Measurements from ENCODE around the gene HLA-DQA1. TPM values are rescaled to one million over a fixed set of nuclear protein-coding genes. Genes with fewer than 3 reads are reported as not detected.
"Not testable (repeated sequence)": the region's sequence is repeated elsewhere in the genome, so short reads cannot be mapped to it uniquely, and the experiment has no call there.

HLA-DQA1 gene
- 10 to 100 TPM; 27.0 to 46.2 TPM for total RNA-seq
- 10 to 100 TPM in 1 of 2 donors, 1 to 10 TPM in 1; 9.3 to 38.4 TPM for polyA plus RNA-seq
- long read RNA-seq, donor 1, transcript HLA-DQA1-201 (5 exons, 1,591 nt): major isoform, 10 of 11 reads
- long read RNA-seq, donor 1, partial matches to known transcripts: 0 of 11 reads
- long read RNA-seq, donor 1, other reads (novel, unspliced or antisense): 1 of 11 reads
- long read RNA-seq, donor 2, partial matches to known transcripts: 0 of 4 reads
- long read RNA-seq, donor 2, other reads (novel, unspliced or antisense): 2 of 4 reads

GRCh38 chr6:32637219-32637880 lies at the start of gene HLA-DQA1:
Gene HLA-DQA1 (plus strand): TSS chr6:32637406. CDS start chr6:32637459, 53 bp downstream.
- no peaks in the 10 kb centered on the region for H3K4me1 ChIP-seq (ENCODE audit: control insufficient read depth in 1 of 2, insufficient read depth in 2 of 2, low read length in 2 of 2)
- H3K9me3 ChIP-seq (ENCODE audit: control insufficient read depth, low read length): no peaks in the 10 kb centered on the region
- no peak for DNase-seq
- no peak within 1 kb of the TSS for H3K4me3 ChIP-seq (ENCODE audit: low read length in 2 of 2)
- WGBS, 2 donors: 52 to 58% methylated on average over 7 of the region's 7 CpGs
- ATAC-seq (ENCODE audit: low FRiP score): no peak
- H3K36me3 ChIP-seq (ENCODE audit: control insufficient read depth in 1 of 2, insufficient read depth in 2 of 2, low read length in 1 of 2): no peaks in the 10 kb centered on the region
- intact Hi-C loops (cut with DNase I): no loop called here
- H3K27ac ChIP-seq (ENCODE audit: low read depth in 1 of 2, low read length in 2 of 2): no peak within 1 kb of the TSS
- H3K27me3 ChIP-seq (ENCODE audit: control insufficient read depth in 1 of 2, insufficient read depth in 2 of 2, low read length in 1 of 2): no peaks in the 10 kb centered on the region

GRCh38 chr6:32588156-32588555 lies 49.0 kb upstream of the HLA-DQA1 start:
- intact Hi-C loops (cut with DNase I): loop anchor here in 1 of 2 donors (10.0 kb wide), 1 partner anchor 63 kb away; no protein-coding TSS in a partner anchor
- ATAC-seq (ENCODE audit: low FRiP score) (no peak), DNase-seq (no peak)
- Histone ChIP-seq H3K27ac (ENCODE audit: low read depth in 1 of 2, low read length in 2 of 2) (no peak overlapping the region), H3K36me3 (ENCODE audit: control insufficient read depth in 1 of 2, insufficient read depth in 2 of 2, low read length in 1 of 2) (no peaks in the 10 kb centered on the region), H3K4me1 (ENCODE audit: control insufficient read depth in 1 of 2, insufficient read depth in 2 of 2, low read length in 2 of 2) (no peaks in the 10 kb centered on the region), H3K9me3 (ENCODE audit: control insufficient read depth, low read length) (no peaks in the 10 kb centered on the region), H3K4me3 (ENCODE audit: low read length in 2 of 2) (no peak overlapping the region), H3K27me3 (ENCODE audit: control insufficient read depth in 1 of 2, insufficient read depth in 2 of 2, low read length in 1 of 2) (no peaks in the 10 kb centered on the region)
- 88 to 89% methylated on average over 2 of the region's 2 CpGs for WGBS, 2 donors

GRCh38 chr6:32589596-32590449 lies 47.4 kb upstream of the HLA-DQA1 start, which contains the start of gene HLA-DRB1:
Gene HLA-DRB1 (minus strand): TSS chr6:32589848. CDS start chr6:32589742, 106 bp downstream.
- ATAC-seq (ENCODE audit: low FRiP score): peak; percentile 95
- intact Hi-C loops (cut with DNase I): loop anchor here in 1 of 2 donors (10.0 kb wide), 1 partner anchor 65 kb away; no protein-coding TSS in a partner anchor
- H3K9me3 ChIP-seq (ENCODE audit: control insufficient read depth, low read length): no peaks in the 10 kb centered on the region
- DNase-seq: peak in 1 of 2 donors; percentile 75
- no peaks in the 10 kb centered on the region for H3K27me3 ChIP-seq (ENCODE audit: control insufficient read depth in 1 of 2, insufficient read depth in 2 of 2, low read length in 1 of 2)
- WGBS, 2 donors: 20 to 26% methylated on average over 9 of the region's 9 CpGs
- H3K4me3 ChIP-seq (ENCODE audit: low read length in 2 of 2): no peak within 1 kb of the TSS
- no peak within 1 kb of the TSS for H3K27ac ChIP-seq (ENCODE audit: low read depth in 1 of 2, low read length in 2 of 2)
- H3K4me1 ChIP-seq (ENCODE audit: control insufficient read depth in 1 of 2, insufficient read depth in 2 of 2, low read length in 2 of 2): no peaks in the 10 kb centered on the region
- H3K36me3 ChIP-seq (ENCODE audit: control insufficient read depth in 1 of 2, insufficient read depth in 2 of 2, low read length in 1 of 2): no peaks in the 10 kb centered on the region

- WGBS, 2 donors: no CpG with 5 or more reads among the region's 10 CpGs
- intact Hi-C loops (cut with DNase I); ATAC-seq (ENCODE audit: low FRiP score); DNase-seq; H3K9me3 ChIP-seq (ENCODE audit: control insufficient read depth, low read length); H3K27me3 ChIP-seq (ENCODE audit: control insufficient read depth in 1 of 2, insufficient read depth in 2 of 2, low read length in 1 of 2); H3K27ac ChIP-seq (ENCODE audit: low read depth in 1 of 2, low read length in 2 of 2); H3K4me1 ChIP-seq (ENCODE audit: control insufficient read depth in 1 of 2, insufficient read depth in 2 of 2, low read length in 2 of 2); H3K36me3 ChIP-seq (ENCODE audit: control insufficient read depth in 1 of 2, insufficient read depth in 2 of 2, low read length in 1 of 2); H3K4me3 ChIP-seq (ENCODE audit: low read length in 2 of 2): not testable (repeated sequence)
These were observed 46.5 kb upstream of the HLA-DQA1 start for GRCh38 chr6:32590713-32591112.

- Histone ChIP-seq H3K27ac (ENCODE audit: low read depth in 1 of 2, low read length in 2 of 2) (no peak overlapping the region), H3K4me3 (ENCODE audit: low read length in 2 of 2) (no peak overlapping the region), H3K9me3 (ENCODE audit: control insufficient read depth, low read length) (no peaks in the 10 kb centered on the region), H3K27me3 (ENCODE audit: control insufficient read depth in 1 of 2, insufficient read depth in 2 of 2, low read length in 1 of 2) (no peaks in the 10 kb centered on the region), H3K36me3 (ENCODE audit: control insufficient read depth in 1 of 2, insufficient read depth in 2 of 2, low read length in 1 of 2) (no peaks in the 10 kb centered on the region), H3K4me1 (ENCODE audit: control insufficient read depth in 1 of 2, insufficient read depth in 2 of 2, low read length in 2 of 2) (no peaks in the 10 kb centered on the region)
- no peak for ATAC-seq (ENCODE audit: low FRiP score)
- no peak for DNase-seq
- intact Hi-C loops (cut with DNase I): no loop called here
These were observed 40.2 kb upstream of the HLA-DQA1 start for GRCh38 chr6:32597024-32597423.

GRCh38 chr6:32602383-32602782 lies 34.8 kb upstream of the HLA-DQA1 start:
- WGBS, 2 donors: 61 to 64% methylated on average over 3 of the region's 3 CpGs
- intact Hi-C loops (cut with DNase I): no loop called here
- Histone ChIP-seq H3K9me3 (ENCODE audit: control insufficient read depth, low read length) (no peaks in the 10 kb centered on the region), H3K36me3 (ENCODE audit: control insufficient read depth in 1 of 2, insufficient read depth in 2 of 2, low read length in 1 of 2) (no peaks in the 10 kb centered on the region), H3K4me1 (ENCODE audit: control insufficient read depth in 1 of 2, insufficient read depth in 2 of 2, low read length in 2 of 2) (no peaks in the 10 kb centered on the region), H3K4me3 (ENCODE audit: low read length in 2 of 2) (no peak overlapping the region), H3K27me3 (ENCODE audit: control insufficient read depth in 1 of 2, insufficient read depth in 2 of 2, low read length in 1 of 2) (no peaks in the 10 kb centered on the region), H3K27ac (ENCODE audit: low read depth in 1 of 2, low read length in 2 of 2) (no peak overlapping the region)
- no peak for DNase-seq
- ATAC-seq (ENCODE audit: low FRiP score): no peak

- Histone ChIP-seq H3K27me3 (ENCODE audit: control insufficient read depth in 1 of 2, insufficient read depth in 2 of 2, low read length in 1 of 2) (no peaks in the 10 kb centered on the region), H3K36me3 (ENCODE audit: control insufficient read depth in 1 of 2, insufficient read depth in 2 of 2, low read length in 1 of 2) (no peaks in the 10 kb centered on the region), H3K4me1 (ENCODE audit: control insufficient read depth in 1 of 2, insufficient read depth in 2 of 2, low read length in 2 of 2) (no peaks in the 10 kb centered on the region), H3K4me3 (ENCODE audit: low read length in 2 of 2) (no peak overlapping the region), H3K9me3 (ENCODE audit: control insufficient read depth, low read length) (no peaks in the 10 kb centered on the region), H3K27ac (ENCODE audit: low read depth in 1 of 2, low read length in 2 of 2) (no peak overlapping the region)
- DNase-seq: no peak
- no peak for ATAC-seq (ENCODE audit: low FRiP score)
- intact Hi-C loops (cut with DNase I): no loop called here
- 64 to 66% methylated on average over 3 of the region's 5 CpGs for WGBS, 2 donors
These were observed 34.0 kb upstream of the HLA-DQA1 start for GRCh38 chr6:32603222-32603621.

- H3K9me3 ChIP-seq (ENCODE audit: control insufficient read depth, low read length): no peaks in the 10 kb centered on the region
- no peak overlapping the region for H3K27ac ChIP-seq (ENCODE audit: low read depth in 1 of 2, low read length in 2 of 2)
- no peaks in the 10 kb centered on the region for H3K27me3 ChIP-seq (ENCODE audit: control insufficient read depth in 1 of 2, insufficient read depth in 2 of 2, low read length in 1 of 2)
- H3K4me1 ChIP-seq (ENCODE audit: control insufficient read depth in 1 of 2, insufficient read depth in 2 of 2, low read length in 2 of 2): no peaks in the 10 kb centered on the region
- intact Hi-C loops (cut with DNase I): no loop called here
- 13 to 14% methylated on average over 3 of the region's 3 CpGs for WGBS, 2 donors
- ATAC-seq (ENCODE audit: low FRiP score): peak; percentile 15
- H3K36me3 ChIP-seq (ENCODE audit: control insufficient read depth in 1 of 2, insufficient read depth in 2 of 2, low read length in 1 of 2): no peaks in the 10 kb centered on the region
- H3K4me3 ChIP-seq (ENCODE audit: low read length in 2 of 2): no peak overlapping the region
- no peak for DNase-seq
These were observed 33.3 kb upstream of the HLA-DQA1 start for GRCh38 chr6:32603888-32604287.
